ENCODE measurements around the gene ORMDL2.

Gene ORMDL2, protein sequence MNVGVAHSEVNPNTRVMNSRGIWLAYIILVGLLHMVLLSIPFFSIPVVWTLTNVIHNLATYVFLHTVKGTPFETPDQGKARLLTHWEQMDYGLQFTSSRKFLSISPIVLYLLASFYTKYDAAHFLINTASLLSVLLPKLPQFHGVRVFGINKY

DNA sequence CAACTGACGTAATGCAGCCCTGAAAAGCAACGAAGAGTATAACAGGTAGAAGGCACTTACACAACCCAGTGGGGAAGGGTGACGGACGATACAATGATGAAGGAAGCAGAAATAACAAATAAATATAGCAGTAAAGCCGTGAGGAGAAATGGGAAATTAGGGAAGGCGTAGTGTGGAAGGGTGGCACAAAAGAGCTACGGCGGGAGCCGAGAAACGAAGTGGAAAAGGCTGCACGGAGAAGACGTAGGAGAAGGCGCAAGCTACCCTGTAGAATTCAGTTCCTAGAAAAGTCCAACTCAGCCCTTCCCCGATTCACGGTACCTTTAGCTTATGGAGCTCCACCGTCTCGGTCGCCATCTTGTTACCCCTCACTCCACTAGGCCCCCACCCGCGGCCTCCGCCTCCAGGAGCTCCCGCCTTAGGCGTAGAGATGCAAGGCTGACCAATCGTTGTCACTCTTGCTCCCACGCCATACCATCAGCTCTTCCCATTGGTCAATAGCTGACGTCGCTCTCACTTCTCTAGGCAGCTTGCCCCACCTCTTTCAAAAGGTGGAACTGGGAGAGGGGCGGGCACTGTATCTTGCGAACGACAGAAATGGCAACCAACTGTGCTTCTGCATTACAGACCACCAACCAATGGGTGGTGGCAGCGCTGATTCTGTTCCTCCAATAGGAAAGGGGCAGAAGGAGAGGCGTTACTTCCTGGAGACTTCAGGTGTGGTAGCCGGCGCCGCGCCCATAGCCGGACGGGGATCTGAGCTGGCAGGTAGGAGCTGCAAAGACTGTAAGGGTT is at the start of gene ORMDL2, which contains the start of gene SARNP:
TSS of gene ORMDL2 (plus strand) at position 697 of the 795 bp plus-strand sequence. CDS start 959 bp downstream, outside the sequence.
TSS of gene SARNP (minus strand) at position 380 of the 795 bp plus-strand sequence. CDS start at position 357, 23 bp downstream.
- peak; percentile 100 for DNase-seq (ENCODE audit: low read depth, low spot score)

DNA sequence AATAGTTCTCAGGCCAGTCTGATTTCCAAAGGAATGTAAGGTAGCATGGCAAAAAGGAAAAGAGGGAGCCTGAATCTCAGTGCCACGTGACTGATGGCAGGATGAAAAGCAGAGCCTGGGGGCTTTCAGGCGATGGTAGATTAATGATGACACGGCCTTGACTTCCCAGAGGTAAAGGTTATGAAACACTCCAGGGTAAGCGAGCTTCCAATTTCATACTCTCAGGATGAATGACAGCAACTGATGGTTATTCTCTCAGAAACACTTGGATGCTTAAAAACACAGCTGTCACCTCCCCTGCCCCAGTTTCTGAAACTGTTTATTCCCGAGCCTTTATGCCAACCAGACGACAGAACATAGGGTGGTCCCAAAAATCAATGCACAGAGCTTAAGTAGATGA is 46.1 kb upstream of the ORMDL2 start:
- DNase-seq (ENCODE audit: low read depth, low spot score): no peak

DNA sequence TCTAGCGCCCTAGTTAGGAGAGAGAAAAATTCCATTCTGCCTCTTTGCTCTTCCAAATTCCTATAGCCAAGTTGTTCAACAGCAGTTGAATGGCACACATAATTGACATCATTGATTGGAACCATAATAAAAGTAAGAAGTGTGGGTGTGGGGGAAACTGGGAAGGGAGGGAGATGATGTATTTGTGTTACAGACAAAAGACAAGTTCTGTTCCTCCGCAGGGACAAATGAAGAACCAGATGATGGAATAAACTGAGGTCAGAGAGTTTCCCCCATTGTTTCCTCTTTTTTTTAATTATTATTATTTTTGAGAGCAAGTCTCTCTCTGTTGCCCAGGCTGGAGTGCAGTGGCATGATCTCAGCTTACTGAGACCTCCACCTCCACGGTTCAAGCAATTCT is 40.0 kb upstream of the ORMDL2 start:
- no peak for DNase-seq (ENCODE audit: low read depth, low spot score)

DNA sequence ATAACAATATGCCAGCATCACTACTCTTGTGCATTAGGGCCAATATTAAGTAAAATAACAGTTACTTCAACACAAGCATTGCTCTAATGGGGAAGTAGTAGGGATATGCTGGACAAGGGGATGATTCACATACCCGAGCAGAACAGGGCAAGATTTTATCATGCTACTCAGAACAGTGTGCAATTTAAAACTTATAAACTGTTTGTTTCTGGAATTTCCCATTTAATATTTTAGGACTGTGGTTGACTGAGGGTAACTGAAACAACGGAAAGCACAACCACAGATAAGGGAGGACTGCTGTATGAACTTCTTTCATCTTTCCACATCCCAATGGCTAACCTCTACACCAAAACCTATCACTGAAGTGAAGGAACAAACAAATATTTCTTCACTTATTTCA is 37.2 kb upstream of the ORMDL2 start:
- no peak for DNase-seq (ENCODE audit: low read depth, low spot score)

DNA sequence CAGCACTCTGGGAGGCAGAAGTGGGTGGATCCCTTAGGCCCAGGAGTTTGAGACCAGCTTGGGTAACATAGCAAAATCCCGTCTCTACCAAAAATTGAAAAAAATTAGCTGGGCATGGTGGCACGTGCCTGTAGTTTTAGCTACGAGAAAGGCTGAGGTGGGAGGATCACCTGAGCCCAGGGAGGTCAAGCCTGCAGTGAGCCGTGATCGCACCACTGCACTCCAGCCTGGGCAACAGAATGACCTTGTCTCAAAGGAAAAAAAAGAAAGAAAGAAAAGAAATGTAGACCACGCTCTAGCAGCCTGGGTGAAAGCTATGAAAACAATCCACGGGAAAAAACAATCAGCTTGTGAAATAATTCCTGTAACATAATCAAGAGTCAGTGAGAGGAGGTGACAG is 29.3 kb upstream of the ORMDL2 start:
- DNase-seq (ENCODE audit: low read depth, low spot score): no peak

DNA sequence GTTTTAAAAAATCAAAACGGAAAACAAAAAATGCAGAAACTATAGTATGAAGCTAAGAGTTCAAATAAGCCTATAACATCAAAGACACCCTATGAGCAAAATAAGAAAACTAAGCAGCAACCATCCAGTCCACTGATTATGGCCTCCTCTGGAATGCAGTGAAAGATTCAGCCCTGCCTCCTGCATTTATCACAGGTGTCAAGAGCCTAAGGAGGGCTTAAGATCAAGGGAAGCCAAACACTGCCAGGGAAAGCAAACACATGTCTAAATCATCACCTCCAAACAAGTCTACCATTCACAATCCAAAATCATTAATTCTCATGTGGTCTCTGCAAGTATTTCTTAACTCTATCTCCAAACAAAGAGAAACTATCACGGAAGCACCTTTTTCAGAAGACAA is 28.7 kb upstream of the ORMDL2 start:
- DNase-seq (ENCODE audit: low read depth, low spot score): no peak

DNA sequence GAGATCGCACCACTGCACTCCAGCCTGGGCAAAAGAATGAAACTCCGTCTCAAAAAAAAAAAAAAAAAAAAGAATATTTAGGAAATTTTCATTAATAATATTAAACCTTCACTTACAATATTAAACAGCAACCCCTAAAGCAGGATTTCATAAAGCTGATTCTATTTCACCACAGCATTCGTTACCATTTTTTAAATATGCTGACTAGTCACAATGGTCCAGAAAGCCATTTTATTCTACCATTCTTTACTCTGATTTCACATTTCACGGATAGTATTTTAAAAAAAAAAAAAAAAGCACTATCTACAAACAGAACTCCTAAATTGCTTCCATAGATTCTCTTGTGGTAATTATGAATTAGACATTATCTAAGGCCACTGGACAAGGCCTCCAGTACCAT is 27.9 kb upstream of the ORMDL2 start:
- DNase-seq (ENCODE audit: low read depth, low spot score): no peak

DNA sequence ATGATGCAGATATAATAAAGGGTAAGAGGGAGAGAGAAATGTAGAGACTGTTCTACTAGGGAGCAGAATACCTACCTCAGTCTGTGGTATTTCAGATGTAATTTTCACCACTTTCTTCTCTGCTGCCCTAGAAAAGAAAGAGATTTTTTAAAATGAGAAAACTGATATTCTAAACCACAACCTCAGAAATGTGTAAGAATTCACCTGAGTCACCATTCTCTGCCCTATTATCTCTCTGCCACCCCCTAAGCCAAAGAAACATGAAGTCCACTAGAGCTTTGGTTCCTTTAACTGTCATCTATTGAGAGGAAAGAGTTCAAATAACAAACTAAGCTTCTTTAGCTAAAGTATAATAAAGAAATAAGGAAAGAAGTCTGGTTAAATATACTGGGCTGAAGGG is 21.9 kb upstream of the ORMDL2 start:
- DNase-seq (ENCODE audit: low read depth, low spot score): no peak

DNA sequence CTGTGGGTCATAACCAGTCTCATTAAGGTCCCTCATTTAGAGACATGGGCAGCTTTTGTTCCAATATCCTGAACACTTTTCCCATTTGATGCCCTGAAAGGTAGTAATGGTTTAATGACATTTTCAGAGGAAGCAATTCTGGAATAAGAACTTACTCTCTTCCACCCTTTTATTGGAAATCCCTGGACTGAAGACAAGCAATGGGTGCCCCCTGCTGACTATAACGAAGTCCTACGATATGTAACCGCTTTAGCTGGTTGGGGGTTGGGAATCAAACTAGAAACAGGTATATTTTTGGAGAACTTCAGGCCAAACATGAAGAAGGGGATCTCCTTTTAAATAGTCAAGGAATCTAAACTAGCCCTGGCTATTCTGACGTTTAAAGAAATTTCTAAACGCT is 20.8 kb upstream of the ORMDL2 start:
- no peak for DNase-seq (ENCODE audit: low read depth, low spot score)

DNA sequence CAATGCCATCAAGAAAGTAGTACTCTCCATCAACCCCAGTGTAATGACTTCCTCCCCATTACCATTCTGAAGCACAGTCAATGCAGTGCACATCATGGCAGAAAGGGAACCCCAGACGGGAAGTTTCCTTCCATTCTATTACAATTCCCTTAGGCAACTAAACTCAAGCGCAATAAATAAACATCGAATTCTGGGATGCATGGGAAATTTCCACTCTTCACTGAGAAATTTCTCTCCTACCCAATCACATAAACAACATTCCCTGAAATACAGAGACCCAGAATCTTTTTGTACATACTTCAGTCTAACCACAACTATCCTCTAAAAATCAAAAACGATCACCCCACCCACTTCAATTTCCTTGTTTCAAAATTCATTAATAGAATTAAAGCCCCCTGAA is 20.3 kb upstream of the ORMDL2 start:
- DNase-seq (ENCODE audit: low read depth, low spot score): no peak

DNA sequence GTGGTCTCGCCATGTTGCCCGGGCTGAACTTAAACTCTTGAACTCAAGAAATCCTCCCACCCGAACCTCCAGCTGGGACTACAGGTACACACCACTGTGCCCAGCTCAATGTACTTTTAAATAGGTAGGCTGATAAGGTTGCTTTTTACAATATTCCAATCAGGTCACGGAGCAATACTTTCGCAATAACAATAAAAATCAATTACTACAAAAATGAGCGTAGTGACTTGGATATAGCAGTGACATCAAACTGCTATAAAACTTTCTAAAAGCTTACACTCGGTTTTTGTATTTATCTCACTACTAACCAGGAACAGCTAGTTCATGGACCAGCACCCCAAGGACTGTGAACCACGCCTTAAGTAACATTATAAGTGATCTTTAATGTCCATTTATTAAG is 10.9 kb upstream of the ORMDL2 start:
- DNase-seq (ENCODE audit: low read depth, low spot score): no peak

DNA sequence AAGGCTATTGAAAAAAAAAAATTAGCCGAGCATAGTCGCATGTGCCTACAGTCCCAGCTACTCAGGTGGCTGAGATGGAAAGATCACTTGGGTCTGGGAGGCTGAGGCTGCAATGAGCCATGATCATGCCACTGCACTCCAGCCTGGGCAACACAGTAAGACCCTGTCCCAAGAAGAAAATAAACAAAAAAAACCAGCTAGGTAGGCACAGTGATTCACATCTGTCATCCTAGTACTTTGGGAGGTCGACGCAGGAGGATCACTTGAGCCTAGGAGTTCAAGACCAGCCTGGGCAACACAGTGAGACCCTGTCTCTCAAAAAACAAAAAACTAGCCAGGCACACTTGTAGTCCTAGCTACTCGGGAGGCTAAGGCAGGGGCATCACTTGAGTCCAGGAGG is 8.6 kb upstream of the ORMDL2 start:
- DNase-seq (ENCODE audit: low read depth, low spot score): no peak

DNA sequence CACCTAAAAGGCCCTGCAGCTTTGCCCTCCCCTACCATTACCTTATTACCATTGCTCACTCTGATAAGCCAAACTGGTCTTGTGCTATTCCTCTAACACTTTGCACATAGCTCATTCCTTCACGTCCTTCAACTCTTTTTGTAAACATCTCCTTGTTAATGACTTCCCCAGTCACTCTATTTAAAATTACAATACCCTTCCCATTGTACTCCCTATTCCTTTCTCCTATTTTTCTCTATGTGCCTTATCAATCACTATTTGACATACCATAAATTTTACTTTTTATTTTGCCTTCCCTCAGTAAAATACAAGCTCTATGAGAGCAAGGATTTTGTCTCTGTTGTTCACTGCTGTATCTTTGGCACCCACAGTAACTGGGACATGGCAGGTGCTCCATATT is 5.8 kb upstream of the ORMDL2 start:
- no peak for DNase-seq (ENCODE audit: low read depth, low spot score)

DNA sequence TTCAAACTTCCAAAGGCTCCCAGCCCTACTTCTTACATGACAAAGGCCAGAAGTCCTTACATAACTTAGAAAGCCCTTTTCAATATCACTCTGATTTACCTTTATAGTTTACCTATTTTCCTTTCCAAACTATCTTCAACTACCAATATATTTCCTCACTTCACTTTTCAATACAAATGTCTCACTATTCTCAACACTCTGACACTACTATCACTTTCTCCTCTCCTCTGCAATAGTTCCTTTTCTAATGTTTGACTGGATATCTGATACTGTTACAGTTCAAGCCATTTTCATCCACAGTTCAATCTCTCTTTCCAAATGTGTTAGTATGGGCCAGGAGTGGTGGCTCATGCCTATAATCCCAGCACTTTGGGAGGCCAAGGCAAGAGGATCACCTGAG is 3.6 kb upstream of the ORMDL2 start:
- no peak for DNase-seq (ENCODE audit: low read depth, low spot score)

DNA sequence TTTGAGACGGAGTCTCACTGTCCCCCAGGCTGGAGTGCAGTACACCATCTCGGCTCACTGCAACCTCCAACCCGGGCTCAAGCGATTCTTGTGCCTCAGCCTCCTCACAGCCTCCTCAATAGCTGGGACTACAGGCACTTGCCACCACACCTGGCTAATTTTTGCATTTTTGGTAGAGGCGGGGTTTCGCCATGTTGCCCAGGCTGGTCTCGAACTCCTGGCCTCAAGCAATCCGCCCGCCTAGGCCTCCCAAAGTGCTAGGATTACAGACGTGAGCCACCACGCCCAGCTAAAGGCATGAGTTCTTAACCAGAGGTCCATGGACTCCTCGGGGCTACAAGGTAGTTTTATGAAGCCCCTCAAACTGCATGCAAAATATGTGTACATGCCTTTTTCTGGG is 2.4 kb upstream of the ORMDL2 start:
- DNase-seq (ENCODE audit: low read depth, low spot score): no peak

DNA sequence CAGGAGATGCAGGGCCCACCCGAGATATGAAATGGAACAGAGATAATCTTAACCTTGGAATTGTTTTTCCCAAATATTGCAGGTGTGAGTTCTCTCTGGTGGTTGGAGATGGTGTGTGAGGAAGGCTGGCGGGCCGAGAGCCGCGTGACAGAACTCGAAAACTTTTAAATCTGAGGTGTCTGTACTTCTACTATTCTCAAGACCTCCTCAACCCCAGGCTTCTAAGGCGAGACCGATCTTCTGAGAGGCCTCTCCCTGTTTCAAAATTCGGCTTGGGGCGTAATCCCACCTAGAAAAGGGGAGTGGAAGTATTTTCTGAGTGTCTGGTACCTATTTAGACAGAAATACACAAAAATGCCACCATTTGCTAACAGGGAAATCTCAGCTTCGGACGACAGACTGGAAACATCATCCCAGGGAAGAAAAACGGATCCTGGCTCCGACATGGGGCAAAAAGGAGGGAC is 928 bp upstream of the ORMDL2 start:
- no peak for DNase-seq (ENCODE audit: low read depth, low spot score)

DNA sequence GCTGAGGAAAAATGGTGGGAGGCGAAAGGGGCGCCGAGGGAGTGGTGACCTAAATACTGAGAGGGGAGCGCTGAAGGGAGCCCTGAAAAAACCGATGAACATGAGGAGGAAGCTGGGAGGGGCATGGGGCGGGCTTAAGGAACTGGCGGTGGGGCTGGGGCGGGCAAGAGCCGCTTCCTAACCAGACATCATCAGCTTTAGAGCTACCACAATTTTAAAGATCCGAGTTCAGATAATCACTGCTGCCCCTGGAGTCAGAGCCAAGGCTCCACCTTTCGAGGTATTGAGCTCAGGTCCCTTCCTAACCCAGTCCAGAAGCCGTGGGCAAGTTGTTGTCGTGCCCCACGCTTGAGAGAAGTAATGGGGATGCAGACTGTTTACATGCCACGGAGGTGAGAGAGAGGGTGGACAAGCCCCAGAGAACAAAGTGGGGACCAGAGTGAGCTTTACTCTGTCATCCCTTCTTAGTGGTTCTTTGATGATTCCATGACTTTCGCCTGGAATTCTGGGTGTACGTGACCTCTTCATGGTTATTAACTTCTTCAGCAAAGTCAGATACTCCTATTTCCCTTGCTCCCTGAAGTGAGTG is 393 bp downstream of the ORMDL2 start:
- no peak for DNase-seq (ENCODE audit: low read depth, low spot score)

DNA sequence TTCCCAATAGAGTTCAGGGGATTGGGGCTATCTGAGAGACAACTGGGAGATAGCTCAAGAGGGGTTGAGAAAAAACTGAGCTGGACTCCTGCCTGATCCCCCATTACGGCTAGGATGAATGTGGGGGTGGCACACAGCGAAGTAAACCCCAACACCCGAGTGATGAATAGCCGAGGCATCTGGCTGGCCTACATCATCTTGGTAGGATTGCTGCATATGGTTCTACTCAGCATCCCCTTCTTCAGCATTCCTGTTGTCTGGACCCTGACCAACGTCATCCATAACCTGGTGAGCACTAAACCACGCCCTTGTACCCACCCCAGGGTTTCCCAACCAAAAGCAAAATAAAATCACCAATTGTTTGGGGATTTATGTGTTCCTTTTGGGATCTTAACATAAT is 1.0 kb downstream of the ORMDL2 start:
- no peak for DNase-seq (ENCODE audit: low read depth, low spot score)

DNA sequence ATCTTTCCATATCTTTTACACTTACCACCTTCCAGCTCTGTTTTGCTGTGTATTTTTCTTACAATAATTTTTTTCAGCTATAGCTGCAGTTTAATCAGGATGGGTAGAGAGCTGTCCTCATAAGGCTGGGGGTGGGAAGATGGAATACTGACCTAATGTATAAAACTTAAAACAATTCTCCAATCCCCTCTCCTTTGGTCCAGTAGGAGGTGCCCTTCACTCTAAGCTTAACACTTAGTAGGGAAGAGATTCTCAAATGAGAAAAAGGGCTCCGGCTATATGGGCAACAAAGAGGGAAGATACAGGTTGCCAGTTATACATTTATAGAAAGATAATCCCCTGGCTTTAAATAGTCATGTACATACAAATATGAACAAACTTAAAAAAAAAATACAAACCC is 2.8 kb downstream of the ORMDL2 start:
- DNase-seq (ENCODE audit: low read depth, low spot score): no peak

DNA sequence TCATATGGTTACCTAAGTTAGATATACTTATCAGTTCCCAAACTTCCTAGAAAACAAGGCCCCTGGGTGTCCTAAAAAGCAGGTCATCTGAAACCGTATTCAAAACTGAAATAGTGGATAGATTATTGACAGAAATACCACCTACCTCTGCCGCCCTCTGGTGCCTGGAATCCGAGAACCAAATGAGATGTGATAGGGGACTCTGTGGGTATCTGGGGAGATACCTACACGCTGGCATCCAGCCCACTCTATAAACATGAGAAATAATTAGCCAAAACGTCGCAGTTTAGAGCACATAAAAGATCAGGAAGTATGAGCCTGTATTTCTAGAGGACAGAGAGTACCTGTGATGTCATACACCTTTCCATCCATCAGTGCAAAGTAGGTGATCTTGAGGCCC is 4.4 kb downstream of the ORMDL2 start:
- DNase-seq (ENCODE audit: low read depth, low spot score): no peak

DNA sequence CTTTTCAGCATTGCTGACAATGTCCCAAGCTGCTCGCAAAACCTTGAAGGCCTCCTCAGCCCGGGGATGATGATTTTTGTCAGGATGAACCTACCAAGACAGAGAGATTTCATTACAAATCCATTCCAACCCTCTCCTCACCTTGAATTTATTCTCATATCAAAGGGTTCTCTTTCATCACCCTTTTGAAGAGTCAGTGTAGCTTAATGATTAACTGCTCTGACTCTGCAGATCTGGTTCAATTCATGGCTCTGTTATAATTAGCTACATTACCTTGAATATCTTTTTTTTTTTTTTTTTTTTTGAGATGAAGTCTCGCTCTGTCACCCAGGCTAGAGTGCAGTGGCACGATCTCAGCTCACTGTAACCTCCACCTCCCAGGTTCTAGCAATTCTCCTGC is 5.6 kb downstream of the ORMDL2 start:
- no peak for DNase-seq (ENCODE audit: low read depth, low spot score)

DNA sequence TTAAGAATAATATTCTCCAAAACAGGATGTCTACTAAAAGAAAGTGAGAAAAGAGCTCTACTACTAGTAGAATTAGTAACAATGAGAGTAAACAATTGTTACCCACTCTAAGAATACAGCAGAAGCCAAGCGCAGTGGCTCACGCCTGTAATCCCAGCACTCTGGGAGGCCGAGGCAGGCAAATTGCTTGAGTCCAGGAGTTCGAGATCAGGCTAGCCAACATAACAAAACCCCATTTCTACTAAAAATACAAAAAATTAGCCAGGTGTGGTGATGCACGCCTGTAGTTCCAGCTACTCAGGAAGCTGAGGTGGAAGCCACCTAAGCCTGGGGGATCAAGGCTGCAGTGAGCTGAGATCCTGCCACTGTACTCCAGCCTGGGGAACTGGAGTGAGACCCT is 6.9 kb downstream of the ORMDL2 start:
- no peak for DNase-seq (ENCODE audit: low read depth, low spot score)

DNA sequence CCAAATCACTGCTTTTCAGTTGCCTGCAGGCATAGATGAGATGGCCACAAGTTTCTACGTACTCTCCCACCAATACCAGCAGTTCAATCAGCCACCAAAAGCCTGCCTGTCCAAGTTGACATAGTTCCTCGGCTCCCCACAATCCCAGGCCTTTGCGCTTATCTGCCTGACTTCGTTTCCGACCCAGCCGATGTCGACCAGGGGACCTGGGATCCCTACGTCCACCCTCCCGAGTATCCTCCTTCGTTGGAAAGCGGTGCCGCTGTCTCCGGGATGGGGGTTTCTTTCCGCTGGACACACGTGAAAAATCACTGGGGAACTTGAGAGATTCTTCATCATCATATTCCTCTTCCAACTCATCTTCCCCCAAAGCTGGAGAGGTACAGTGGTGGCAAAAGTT is 10.0 kb downstream of the ORMDL2 start:
- no peak for DNase-seq (ENCODE audit: low read depth, low spot score)
